CD4-positive, alpha-beta T cell treated with Interleukin-2 at 100 ng/mL for 4 hours (primary cell): ENCODE data around the gene INSYN1.
"Not testable (repeated sequence)": the region's sequence is repeated elsewhere in the genome, so short reads cannot be mapped to it uniquely, and the experiment has no call there.

Experiments
- DNase-seq: peaks from one replicate; pipeline ENCODE4 v3.0.0-alpha.2; 2020; ENCODE audit warnings: low spot score

Gene INSYN1

DNA sequence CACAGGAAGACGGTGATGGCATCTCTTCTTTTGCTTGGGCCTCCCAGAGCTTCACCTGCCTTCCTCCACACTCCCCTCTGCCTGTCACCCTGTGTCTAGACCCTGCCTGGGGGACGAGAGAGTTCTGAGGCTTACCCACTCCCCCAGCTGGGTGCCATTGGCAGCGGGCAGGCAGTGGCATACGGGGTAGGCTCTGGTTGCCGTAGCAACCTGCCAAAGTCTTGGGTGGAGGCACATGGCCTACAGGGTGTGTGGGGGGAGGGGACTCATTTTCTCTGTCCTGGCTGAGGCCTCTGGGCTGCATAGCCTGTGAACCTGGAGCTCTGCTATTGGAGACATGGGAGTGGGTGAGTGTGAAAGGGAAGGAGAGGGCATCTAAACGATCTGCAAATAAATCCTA is 4.4 kb downstream of the INSYN1 start:
- DNase-seq, result no peak

GRCh38 chr15:73747847-73748590 is 5.1 kb downstream of the INSYN1 start:
- no peak for DNase-seq

DNA sequence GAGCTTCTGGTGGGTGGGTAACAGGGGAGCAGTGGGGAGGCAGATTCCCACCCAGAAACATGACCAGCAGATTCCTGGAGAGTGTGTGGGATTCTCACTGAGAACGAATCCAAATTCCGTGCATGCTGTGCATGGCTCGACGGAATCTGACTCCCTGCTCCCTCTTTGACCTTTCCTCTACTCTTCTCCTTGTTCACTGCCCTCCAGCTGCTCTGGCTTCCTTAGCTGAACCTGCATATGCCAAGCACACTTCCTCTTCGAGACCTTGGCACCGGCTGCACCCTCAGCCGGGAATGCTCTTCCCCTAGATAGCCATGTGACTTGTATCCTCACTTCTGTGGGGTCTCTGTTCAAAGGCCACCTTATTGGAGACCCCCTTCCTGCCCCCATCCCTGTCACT is 6.3 kb downstream of the INSYN1 start:
- DNase-seq, result no peak

DNA sequence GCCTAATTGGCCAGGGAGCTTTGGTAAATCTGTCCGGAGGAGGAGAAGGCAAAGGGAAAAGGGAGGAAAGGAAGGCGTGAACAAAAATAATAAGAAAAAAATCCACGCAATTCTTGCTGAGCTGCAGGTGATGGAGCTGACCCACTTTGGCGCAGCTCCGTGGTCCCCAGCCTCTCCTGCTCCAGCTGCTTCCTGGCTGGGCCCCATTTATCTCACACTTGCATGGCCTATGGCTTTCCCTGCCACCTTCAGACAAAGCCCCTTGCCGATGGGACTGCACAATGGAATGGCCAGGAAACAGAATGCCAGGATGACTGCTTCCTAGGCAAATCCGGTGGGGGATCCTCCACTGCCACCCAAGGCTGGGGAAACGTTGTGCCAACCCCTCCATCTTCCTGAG is 6.9 kb downstream of the INSYN1 start:
- no peak for DNase-seq

GRCh38 chr15:73745073-73745472 is 8.1 kb downstream of the INSYN1 start:
- no peak for DNase-seq

DNA sequence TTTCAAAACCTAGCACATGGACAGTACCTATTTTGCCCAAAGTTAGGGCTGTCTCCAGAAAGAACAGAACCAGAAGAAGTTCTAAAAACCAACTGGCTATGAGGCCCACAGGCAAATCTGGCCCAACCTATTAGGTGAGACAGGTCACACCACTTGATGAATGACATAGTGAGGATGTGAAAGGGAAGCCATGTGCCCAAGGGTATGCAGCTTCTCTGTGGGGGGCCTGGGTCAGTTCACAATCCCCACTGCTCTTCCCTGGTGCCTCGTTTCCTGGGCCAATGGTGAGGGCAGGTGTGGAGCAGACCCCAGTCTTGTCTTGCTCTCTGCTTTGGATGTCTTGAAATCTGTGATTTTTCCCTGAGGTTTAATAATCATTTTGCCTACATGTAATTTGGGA is 8.9 kb downstream of the INSYN1 start:
- no peak for DNase-seq

DNA sequence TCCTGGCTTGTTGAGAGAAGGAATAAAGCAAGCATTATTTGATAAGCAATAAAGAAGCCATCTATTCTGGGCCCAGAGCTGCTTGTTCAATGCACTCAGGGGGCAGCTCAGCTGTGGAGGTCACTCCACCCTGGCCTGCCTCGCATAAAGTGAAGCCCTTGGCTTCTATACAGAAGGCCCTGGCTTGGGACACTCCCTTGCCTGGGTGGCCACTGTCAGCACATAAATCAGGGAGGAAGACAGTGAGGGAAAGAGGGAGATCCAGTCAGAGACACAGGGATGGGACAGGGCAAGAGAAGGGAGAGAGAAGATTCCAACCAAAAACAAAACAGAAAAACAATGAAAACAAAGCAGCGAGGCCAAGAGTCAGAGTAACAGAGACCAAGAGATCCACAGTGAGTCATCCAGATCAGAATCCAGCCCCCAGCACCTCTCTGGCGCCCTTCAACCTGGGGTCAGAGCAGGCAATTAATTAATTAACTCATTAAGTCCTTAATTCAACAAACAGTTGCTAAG is 11.8 kb downstream of the INSYN1 start:
- DNase-seq, result no peak

DNA sequence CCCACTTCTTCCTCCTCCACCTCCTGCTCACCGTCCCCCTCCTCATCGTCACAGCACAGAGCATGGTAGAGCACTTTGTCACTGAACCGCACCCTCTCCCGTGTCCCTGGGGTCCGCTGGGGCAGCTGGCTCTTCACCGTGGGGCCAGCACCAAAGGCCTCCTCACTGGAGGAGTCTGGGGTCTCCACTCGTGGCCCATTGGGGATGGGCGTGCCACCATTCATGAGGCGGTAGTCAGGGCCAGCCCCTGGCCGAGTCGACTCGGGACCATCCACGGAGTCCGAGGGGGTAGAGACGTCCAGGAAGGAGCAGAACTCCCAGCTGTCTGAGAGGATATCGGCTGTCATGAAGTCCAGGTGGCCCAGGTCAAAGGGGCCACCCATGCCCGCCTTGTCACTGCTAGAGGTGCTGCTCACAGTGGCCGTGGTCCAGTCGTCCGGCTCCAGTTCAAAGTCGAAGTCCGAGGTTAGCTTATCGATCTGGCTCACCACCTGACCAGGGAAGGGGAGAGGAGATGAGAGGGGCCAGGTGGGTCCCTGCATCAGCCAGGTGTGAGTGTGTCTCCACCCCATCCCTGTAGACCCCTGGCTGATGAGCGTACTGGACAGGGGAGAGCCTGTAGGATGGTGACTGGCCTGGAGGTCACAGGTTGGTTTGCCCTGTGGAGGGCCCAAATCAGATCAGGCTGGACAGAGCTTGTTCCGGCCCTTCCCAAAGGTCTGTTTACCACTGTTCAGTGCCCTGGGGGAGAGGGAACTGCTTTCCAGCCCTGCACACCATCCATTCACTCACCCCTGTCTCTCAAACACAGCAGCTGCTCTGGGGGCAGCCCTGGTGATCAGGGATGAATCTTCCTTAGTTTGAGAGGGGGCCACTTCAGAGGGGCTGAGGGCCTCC is 12.8 kb downstream of the INSYN1 start:
- no peak for DNase-seq

DNA sequence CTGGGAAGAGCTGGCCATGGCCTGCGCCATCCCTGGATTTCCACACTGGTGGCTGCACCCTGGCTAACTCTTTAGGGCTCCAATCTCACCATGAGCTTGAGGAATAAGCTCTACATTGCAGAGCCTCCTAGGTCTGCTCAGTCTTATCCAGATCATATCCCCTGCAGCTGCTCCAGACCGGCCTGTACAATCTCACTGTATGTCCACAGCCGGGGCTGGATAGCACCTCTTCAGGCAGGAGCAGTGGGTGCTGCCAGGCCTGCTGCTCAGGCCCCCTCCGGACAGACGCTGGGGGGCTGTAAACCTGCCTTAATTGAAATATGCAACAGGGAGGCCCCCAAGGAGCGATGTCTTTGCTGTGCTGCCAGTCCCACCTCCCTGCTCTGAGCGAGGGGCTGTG is 15.6 kb downstream of the INSYN1 start:
- no peak for DNase-seq

DNA sequence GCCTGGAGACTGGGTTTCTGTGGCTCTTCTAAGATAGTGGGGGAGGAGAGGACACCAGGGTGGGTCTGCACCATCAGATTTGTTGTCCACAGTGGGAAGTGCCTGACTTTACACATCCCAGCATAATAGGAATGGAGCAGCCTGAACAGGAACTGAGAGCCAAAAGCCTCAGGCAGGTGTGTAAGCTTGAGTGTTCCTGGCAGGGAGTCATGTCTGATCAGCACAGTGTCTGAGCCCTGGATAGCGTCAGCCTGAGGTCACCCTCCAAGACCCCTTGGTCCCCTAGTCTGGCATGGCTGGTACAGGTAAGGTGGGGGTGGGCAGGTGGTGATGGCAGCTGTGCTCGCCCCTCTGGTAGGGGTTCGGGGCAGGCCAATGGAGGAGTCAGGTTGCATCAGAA is 20.2 kb downstream of the INSYN1 start:
- no peak for DNase-seq

DNA sequence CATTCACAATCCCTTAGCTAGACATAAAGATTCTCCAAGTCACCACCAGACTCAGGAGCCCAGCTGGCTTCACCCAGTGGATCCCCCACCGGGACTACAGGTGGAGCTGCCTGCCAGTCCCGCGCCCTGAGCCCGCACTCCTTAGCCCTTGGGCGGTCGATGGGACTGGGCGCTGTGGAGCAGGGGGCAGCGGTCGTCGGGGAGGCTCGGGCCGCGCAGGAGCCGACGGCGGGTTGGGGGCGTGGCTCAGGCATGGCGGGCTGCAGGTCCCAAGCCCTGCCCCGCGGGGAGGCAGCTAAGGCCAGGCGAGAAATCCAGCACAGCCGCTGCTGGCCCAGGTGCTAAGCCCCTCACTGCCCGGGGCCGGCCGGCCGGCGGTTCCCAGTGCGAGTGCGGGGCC is 21.1 kb downstream of the INSYN1 start:
- not testable (repeated sequence) for DNase-seq

DNA sequence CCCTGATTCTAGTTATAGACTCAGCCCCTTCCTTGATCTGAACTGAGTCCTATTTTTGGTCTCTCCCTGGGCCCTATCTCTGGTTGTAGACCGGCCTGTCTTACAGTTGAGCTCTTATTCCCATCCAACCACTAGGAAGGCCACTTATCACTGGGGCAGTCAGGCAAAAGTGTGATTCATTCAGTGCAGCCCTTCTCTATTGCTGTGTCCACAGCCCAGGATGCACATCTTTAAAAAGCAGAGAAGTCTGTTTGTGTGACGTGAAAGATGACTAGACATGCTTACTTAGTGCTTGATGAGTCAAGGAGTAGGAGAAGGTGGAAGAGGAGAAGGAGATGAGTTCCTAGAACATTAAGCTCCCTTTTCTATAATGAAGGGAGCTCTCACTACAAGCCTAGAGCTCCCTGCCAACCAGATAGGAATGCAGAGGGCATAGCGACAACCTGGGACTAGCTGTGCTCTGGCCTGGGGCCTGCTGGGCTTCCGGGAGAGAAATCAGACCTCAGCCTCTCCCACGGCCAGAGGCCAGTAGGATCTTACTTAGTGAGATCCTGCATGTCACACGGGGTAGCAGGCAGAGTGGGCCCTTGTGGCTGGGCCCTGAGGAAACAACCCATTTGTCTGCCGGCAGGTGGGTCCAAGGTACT is 25.7 kb downstream of the INSYN1 start:
- DNase-seq, result no peak

DNA sequence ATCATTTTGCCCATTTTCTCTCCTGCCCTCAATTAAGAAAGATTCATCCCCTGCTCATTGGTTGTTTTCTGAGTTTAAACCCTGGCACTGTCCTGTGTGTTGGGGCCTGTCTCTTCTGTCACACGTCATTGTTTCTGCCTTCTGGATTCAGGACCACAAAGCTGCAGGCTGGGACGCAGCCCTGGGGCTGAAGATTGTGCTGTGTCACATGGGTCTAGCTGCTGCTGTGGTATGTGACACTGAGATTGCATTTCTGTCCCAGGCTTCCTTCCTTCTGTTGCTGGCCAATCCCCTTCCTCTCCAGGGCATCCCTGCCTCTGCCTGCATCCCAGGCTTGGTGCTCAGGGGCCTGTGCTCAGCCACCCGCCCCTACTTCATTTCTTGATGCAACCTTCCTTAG is 28.9 kb downstream of the INSYN1 start:
- DNase-seq, result no peak

- DNase-seq, result no peak
These were observed 30.0 kb downstream of the INSYN1 start for GRCh38 chr15:73723191-73723590.

DNA sequence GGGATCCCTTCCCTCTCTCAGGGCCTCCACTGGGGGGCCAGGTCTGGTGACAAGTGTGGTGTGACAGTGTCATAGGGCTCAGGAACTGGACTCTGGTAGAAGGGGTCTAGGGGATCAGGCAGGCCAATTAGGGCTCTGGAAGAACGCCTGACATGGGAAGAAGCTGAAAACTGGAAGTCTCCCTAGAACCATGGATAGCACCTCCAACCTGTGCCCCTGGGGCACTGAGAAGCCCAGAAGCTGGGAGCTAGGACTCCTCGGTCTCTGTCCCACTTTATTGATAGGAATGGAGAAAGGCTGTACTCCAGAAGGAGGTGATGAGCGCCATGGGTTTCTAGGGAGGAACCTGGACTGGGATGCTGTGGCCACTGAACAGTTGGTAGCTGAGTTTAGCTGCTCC is 30.7 kb downstream of the INSYN1 start:
- no peak for DNase-seq

- no peak for DNase-seq
These were observed 34.5 kb downstream of the INSYN1 start for GRCh38 chr15:73718694-73719093.

- DNase-seq, result no peak
These were observed 35.3 kb downstream of the INSYN1 start for GRCh38 chr15:73717802-73718201.

DNA sequence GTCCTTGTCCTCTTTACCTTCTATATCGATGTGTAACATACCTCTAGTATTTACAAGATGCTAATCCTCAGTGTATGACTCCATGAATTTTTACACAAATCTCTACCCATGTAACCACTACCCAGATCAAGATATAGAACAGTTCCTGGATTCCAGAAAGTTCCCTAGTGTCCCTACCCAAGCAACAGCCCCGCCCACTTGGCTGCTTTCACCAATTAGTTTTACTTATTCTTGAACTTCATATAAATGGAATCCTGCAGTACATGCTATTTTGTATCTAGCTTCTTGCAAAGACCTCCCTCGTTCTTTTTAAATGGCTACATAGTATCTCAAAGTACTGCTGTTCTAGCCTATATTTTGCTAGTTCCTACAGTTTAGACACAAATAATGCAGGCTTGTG is 35.9 kb downstream of the INSYN1 start:
- DNase-seq, result no peak

DNA sequence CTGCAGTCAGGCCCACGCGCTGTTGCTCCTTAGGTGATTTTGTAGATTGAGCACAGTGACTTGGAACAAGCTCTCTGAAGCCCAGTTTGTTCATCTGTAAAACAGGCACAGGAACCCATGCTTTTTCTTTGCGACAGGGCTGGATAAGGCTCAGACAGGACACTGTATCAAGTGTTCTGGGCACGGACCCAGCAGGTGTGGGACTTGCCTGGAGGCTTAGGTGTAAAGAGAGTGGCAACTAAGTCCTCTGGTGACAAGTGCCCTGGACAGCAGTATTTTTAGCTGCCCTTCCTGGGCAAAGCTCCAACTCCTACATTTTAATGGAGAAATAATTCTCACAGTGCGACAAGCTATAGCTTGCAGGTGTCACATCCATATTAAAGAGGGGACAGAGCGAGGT is 36.7 kb downstream of the INSYN1 start:
- DNase-seq, result no peak

DNA sequence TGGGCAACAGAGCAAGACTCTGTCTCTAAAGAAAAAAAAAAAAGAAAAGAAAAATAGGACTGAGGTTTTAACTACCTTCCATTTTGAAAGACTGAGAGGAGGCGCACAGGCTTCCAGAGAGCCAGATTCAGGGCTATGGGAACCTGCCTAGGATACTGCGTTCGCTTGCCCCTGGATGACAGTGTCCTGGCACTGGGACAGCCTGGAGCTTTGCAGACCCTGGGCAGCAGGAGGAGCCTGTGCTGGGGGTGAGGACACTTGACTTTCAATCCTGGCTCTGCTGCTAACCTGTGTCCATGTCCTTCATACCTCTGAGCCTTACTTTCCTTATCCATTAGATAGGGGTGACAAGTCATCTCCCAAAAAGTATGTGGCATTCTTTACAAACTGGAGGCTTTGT is 37.7 kb downstream of the INSYN1 start:
- no peak for DNase-seq

- no peak for DNase-seq
These were observed 38.4 kb downstream of the INSYN1 start for GRCh38 chr15:73714695-73715301.

GRCh38 chr15:73712107-73712506 is 41.0 kb downstream of the INSYN1 start:
- no peak for DNase-seq
